K562 (cell line): ENCODE results near the gene SP6. TPM values are rescaled to one million over a fixed set of nuclear protein-coding genes. Genes with fewer than 3 reads are reported as not detected.

Experiments used
- ATAC-seq: fragments of 200-7000 bp; cut with Tn5 transposase; 3 replicates; pipeline ENCODE4 v1.9.1; 2020; ENCODE audit warnings: moderate library complexity
- BruUV-seq: library from RNA; stranded (reverse); fragments of 400-500 nt; replicated peaks from 2 replicates; lab custom pipeline; 2021; lab: Mats Ljungman, UMichigan
- CTCF ChIA-PET: fragments of 300-600 bp; formaldehyde crosslinking; extraction: SDS; loops from one replicate; lab custom pipeline; 2021; ENCODE audit warnings: low intra/inter-chr PET ratio; lab: Yijun Ruan, JAX
- POLR2A ChIA-PET: fragments of 300-600, 350-650 bp; sonication (Branson Sonifier 250); formaldehyde crosslinking; extraction: SDS; loops from one replicate; lab custom pipeline; 2021; ENCODE audit warnings: antibody characterized with exemption, inconsistent platforms; lab: Yijun Ruan, JAX
- DNase-seq, 4 experiments: peaks; one replicate each; pipeline versions ENCODE4 v3.0.0 to v3.0.0-alpha.2; 2011 to 2018; ENCODE audit warnings: low spot score in 3 of 4, mixed read lengths in 3 of 4; ENCODE audit errors: extremely low read depth in 1 of 4
- FAIRE-seq: peaks from 2 replicates; lab custom pipeline; 2011; peaks lifted over from hg19 to GRCh38; lab: Jason Lieb, UNC
- H2AFZ ChIP-seq: 2 replicates; pipeline ENCODE4 v1.6.0; 2011; ENCODE audit warnings: low read depth, low read length, control low read depth, inconsistent platforms
- H3K27ac ChIP-seq: fragments of 200-600 bp; 3 replicates; pipeline ENCODE4 v1.8.0; 2011; ENCODE audit warnings: low read depth, mild to moderate bottlenecking, control low read depth, inconsistent platforms, low read length, moderate library complexity, mixed read lengths; ENCODE audit errors: extremely low read depth
- H3K27me3 ChIP-seq, 2 experiments: fragments of 300-600 bp in 1 of 2; 2 replicates in 1 of 2; 3 replicates in 1 of 2; pipeline versions ENCODE4 v1.6.0 to v1.8.0; 2011; ENCODE audit warnings: inconsistent platforms in 2 of 2, low read length in 2 of 2, mild to moderate bottlenecking in 1 of 2, mixed read lengths in 1 of 2, moderate library complexity in 1 of 2; ENCODE audit not compliant: control insufficient read depth in 2 of 2, insufficient read depth in 2 of 2
- H3K36me3 ChIP-seq: fragments of 300-600 bp; 3 replicates; pipeline ENCODE4 v1.8.0; 2011; ENCODE audit warnings: mild to moderate bottlenecking, low read length, inconsistent platforms; ENCODE audit not compliant: control insufficient read depth, insufficient read depth
- H3K4me1 ChIP-seq, 2 experiments: fragments of 200-600 bp in 1 of 2; replicated peaks in 1 of 2; 2 replicates in 1 of 2; 3 replicates in 1 of 2; pipeline versions ENCODE4 v1.5.1 to v1.8.0; 2011; ENCODE audit warnings: inconsistent platforms in 2 of 2, low read length in 2 of 2, mild to moderate bottlenecking in 1 of 2, mixed read lengths in 1 of 2, moderate library complexity in 1 of 2; ENCODE audit not compliant: control insufficient read depth in 2 of 2, insufficient read depth in 2 of 2
- H3K4me2 ChIP-seq: 2 replicates; pipeline ENCODE4 v1.6.1; 2011; ENCODE audit warnings: low read length, control low read depth, inconsistent platforms, mixed read lengths; ENCODE audit not compliant: insufficient read depth
- H3K4me3 ChIP-seq: fragments of 200-600 bp; sonication (generic), shearing (Covaris generic); 2 replicates; pipeline ENCODE4 v1.5.1; 2016; ENCODE audit warnings: control low read depth, inconsistent platforms
- H3K79me2 ChIP-seq: fragments of 200-600 bp; 3 replicates; pipeline ENCODE4 v1.8.0; 2011; ENCODE audit warnings: low read length, inconsistent platforms; ENCODE audit not compliant: control insufficient read depth, insufficient read depth
- H3K9ac ChIP-seq, 2 experiments: 2 replicates each; pipeline versions ENCODE4 v1.6.0 to v1.6.1; 2011; ENCODE audit warnings: low read depth in 2 of 2, low read length in 2 of 2, control low read depth in 1 of 2, inconsistent platforms in 1 of 2, mild to moderate bottlenecking in 1 of 2, mixed read lengths in 1 of 2; ENCODE audit not compliant: insufficient read depth in 1 of 2
- H3K9me1 ChIP-seq: one replicate; pipeline ENCODE4 v1.6.0; 2011; ENCODE audit warnings: inconsistent platforms, mild to moderate bottlenecking, low read length, moderate library complexity; ENCODE audit not compliant: control insufficient read depth, insufficient read depth
- H3K9me3 ChIP-seq: replicated peaks from 2 replicates; pipeline ENCODE4 v1.5.1; 2011; ENCODE audit warnings: low read depth, low read length, inconsistent platforms; ENCODE audit not compliant: control insufficient read depth, insufficient read depth
- H4K20me1 ChIP-seq: replicated peaks from 2 replicates; pipeline ENCODE4 v1.6.1; 2011; ENCODE audit warnings: low read length, inconsistent platforms, mixed read lengths; ENCODE audit not compliant: control insufficient read depth, insufficient read depth
- CXXC5 ChIP-seq: fragments of 250-450 bp; sonication (Bioruptor Pico); IDR thresholded peaks from 2 replicates; pipeline ENCODE4 v1.8.0; 2022; ENCODE audit warnings: inconsistent platforms, mild to moderate bottlenecking, moderate library complexity
- ESRRA ChIP-seq: fragments of 450-650 bp; IDR thresholded peaks from 2 replicates; pipeline ENCODE4 v1.6.1; 2014; ENCODE audit warnings: low read depth, mild to moderate bottlenecking, moderate library complexity, borderline replicate concordance
- SUPT5H ChIP-seq: fragments of 450-650 bp; IDR thresholded peaks from 2 replicates; pipeline ENCODE4 v1.6.1; 2016
- ZC3H8 ChIP-seq: fragments of 450-650 bp; IDR thresholded peaks from 2 replicates; pipeline ENCODE4 v1.6.1; 2017
- ZNF23 ChIP-seq: fragments of 250-450 bp; sonication (Bioruptor Pico); IDR thresholded peaks from 2 replicates; pipeline ENCODE4 v1.4.0; 2020; ENCODE audit warnings: mild to moderate bottlenecking
- ZNF586 ChIP-seq: fragments of 450-650 bp; formaldehyde crosslinking; conservative IDR thresholded peaks from 2 replicates; pipeline ENCODE4 v1.4.0; 2020; ENCODE audit warnings: mild to moderate bottlenecking, moderate library complexity
- WGBS: fragments of 100-300 bp; shearing (Covaris generic); methylation state at CpG from one replicate; pipeline ENCODE4 v1.1.6; 2016; ENCODE audit warnings: low coverage, mixed read lengths; ENCODE audit not compliant: insufficient coverage; ENCODE audit errors: missing lambda C conversion rate; 5-methylcytosine and 5-hydroxymethylcytosine counted together
- in situ Hi-C: fragments of 300-500 bp; cut with MboI; formaldehyde crosslinking; loops from 4 replicates; pipeline ENCODE4 v1.15.0; 2018; ENCODE audit warnings: inconsistent platforms, mixed read lengths
- intact Hi-C: fragments of 100-400 bp; cut with micrococcal nuclease; formaldehyde crosslinking; loops from 2 replicates; pipeline ENCODE4 v1.14.2; 2022
- polyA plus RNA-seq, 8 experiments: library from polyadenylated mRNA; depleted of rRNA in 4 of 8; stranded (reverse) in 5 of 8; unstranded in 3 of 8; fragments of >200 nt; fragmentation: Nextera tagmentation in 2 of 8; fragmentation: Illumina TruSeq in 1 of 8; extraction: Ambion mirVana in 2 of 8; extraction: Trizol in 1 of 8; gene quantifications; 2 replicates each; pipeline versions ENCODE4 v1.2.1 to v1.2.3, GENCODE V29; 2011 to 2014; ENCODE audit warnings: inconsistent platforms in 1 of 8, missing spikeins in 1 of 8
- total RNA-seq, 7 experiments: library from RNA; depleted of rRNA in 6 of 7; stranded (reverse); fragments of >200 nt in 6 of 7; fragmentation: Illumina TruSeq in 2 of 7; extraction: Trizol in 2 of 7; gene quantifications; 2 replicates each; pipeline versions ENCODE4 v1.2.1 to v1.2.3, GENCODE V29; 2011 to 2021; ENCODE audit warnings: low replicate concordance in 1 of 7

The SP6 gene
- total and polyA plus RNA-seq, 9 of the 15 experiments (the other 6 are each of a cell fraction or from before 2014, with no cell fraction given), result 0.11 to 7.9 (median 2.2) TPM

- H3K79me2 ChIP-seq, result peaks cover 13% of the 10 kb centered on the region
- intact Hi-C loops, result no loop called here
- H3K4me1 ChIP-seq, result peaks cover 13 to 30% of the 10 kb centered on the region in 2 experiments
- H3K4me2 ChIP-seq, result no peak overlapping the region
- no peaks in the 10 kb centered on the region for H3K9me3 ChIP-seq
- DNase-seq (no peak), ATAC-seq (no peak), FAIRE-seq (no peak)
- 81% methylated on average over 4 of the region's 4 CpGs for WGBS
- peaks cover 52% of the 10 kb centered on the region for H3K36me3 ChIP-seq
- no peak overlapping the region for H3K9ac ChIP-seq
- ChIA-PET POLR2A (interaction anchor here (0.8 to 4.0 kb wide), 2 partner anchors 7 to 1535 kb away, joined by 3 to 28 read pairs; partner anchors contain the start of genes LRRC46 and MRPL10), CTCF (no interaction called here)
- BruUV-seq, result TSS peak; percentile 43
- H3K27ac ChIP-seq, result no peak overlapping the region
- no peaks in the 10 kb centered on the region for H3K9me1 ChIP-seq
- no peak overlapping the region for H3K4me3 ChIP-seq
- in situ Hi-C loops, result no loop called here
- no peaks in the 10 kb centered on the region for H3K27me3 ChIP-seq
- TF ChIP-seq ZC3H8 (no peak), ZNF586 (no peak), ESRRA (peak; percentile 69), ZNF23 (CRISPR knock-in tag) (no peak)
- TF ChIP-seq, all 486 proteins: peak for 1
- no peaks in the 10 kb centered on the region for H4K20me1 ChIP-seq
- H2AFZ ChIP-seq, result no peak overlapping the region
Observed at GRCh38 chr17:47823519-47823918, 27.4 kb downstream of the SP6 start.

DNA sequence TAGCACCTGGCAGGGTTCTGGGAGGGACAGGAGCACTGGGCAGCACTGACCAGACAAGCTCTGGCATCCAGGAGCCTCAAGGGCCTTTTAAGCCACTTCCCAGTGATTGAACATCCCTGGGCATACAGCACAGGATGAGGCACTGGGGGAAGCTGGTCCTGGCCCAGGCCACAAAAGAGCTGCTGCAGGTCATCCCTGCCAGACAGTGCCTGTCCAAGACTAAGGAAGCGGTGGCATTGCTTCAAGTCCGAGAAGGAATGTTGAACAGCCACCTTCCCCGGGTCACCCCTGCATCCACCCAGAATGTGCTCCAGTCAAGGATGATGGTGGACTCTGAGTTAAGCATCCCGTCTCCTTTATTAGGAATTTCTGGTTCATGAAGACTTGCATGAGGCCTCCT is 28.2 kb downstream of the SP6 start:
- H3K9ac ChIP-seq, result peak overlapping the region in 1 of 2 experiments; percentile 36; a peak in 1 of 4 replicates
- in situ Hi-C loops (no loop called here), intact Hi-C loops (no loop called here)
- H3K27ac ChIP-seq, result no peak overlapping the region
- ChIA-PET POLR2A (interaction anchor here (0.8 to 4.0 kb wide), 2 partner anchors 8 to 1536 kb away, joined by 3 to 28 read pairs; partner anchors contain the start of genes LRRC46 and MRPL10), CTCF (interaction anchor here (1.0 kb wide), 1 partner anchor 9 kb away, joined by 3 read pairs; the partner anchor contains the start of genes LRRC46 and MRPL10)
- H3K9me1 ChIP-seq, result no peaks in the 10 kb centered on the region
- no peaks in the 10 kb centered on the region for H3K27me3 ChIP-seq
- peaks cover 13 to 30% of the 10 kb centered on the region in 2 experiments for H3K4me1 ChIP-seq
- no peaks in the 10 kb centered on the region for H3K9me3 ChIP-seq
- DNase-seq (no peak), FAIRE-seq (no peak), ATAC-seq (no peak)
- 0 out of 2 replicates have a peak, but pooled peaks have one; percentile 30 for TF ChIP-seq SUPT5H
- no peak for TF ChIP-seq CXXC5 (CRISPR knock-in tag)
- H3K4me2 ChIP-seq, result no peak overlapping the region
- WGBS, result 84% methylated on average over 4 of the region's 4 CpGs
- peaks cover 54% of the 10 kb centered on the region for H3K36me3 ChIP-seq
- H2AFZ ChIP-seq, result no peak overlapping the region
- H3K4me3 ChIP-seq, result no peak overlapping the region
- H3K79me2 ChIP-seq, result peaks cover 9% of the 10 kb centered on the region
- no peaks in the 10 kb centered on the region for H4K20me1 ChIP-seq
- BruUV-seq, result no TSS peak
